A549 (cell line): ENCODE measurements around the gene XRN1. TPM values are rescaled to one million over a fixed set of nuclear protein-coding genes. Genes with fewer than 3 reads are reported as not detected.
A peak's percentile ranks its signal among the peaks of the same experiment; 100 is the strongest.

Experiments used
- ATAC-seq, 2 experiments: fragments of 200-7000 bp in 1 of 2; fragments of >200 bp in 1 of 2; cut with Nextera tagmentation in 1 of 2; cut with Tn5 transposase in 1 of 2; 3 replicates each; pipeline versions ENCODE4 v1.8.0 to v1.9.1; 2018 to 2020; ENCODE audit warnings: mild to moderate bottlenecking in 1 of 2, moderate library complexity in 1 of 2
- CTCF ChIA-PET: fragments of 300-600 bp; sonication (Branson Sonifier 250); formaldehyde crosslinking; extraction: SDS; loops from one replicate; lab custom pipeline; 2021; ENCODE audit warnings: antibody characterized with exemption, inconsistent platforms; lab: Yijun Ruan, JAX
- POLR2A ChIA-PET: fragments of 350-600 bp; formaldehyde crosslinking; extraction: SDS; loops from one replicate; lab custom pipeline; 2021; ENCODE audit warnings: antibody characterized with exemption, inconsistent platforms; lab: Yijun Ruan, JAX
- DNase-seq, 2 experiments: peaks; one replicate each; pipeline versions ENCODE4 v3.0.0 to v3.0.0-alpha.2; 2011 to 2016; ENCODE audit warnings: low read depth in 1 of 2, low spot score in 1 of 2
- FAIRE-seq: peaks from 2 replicates; lab custom pipeline; 2011; peaks lifted over from hg19 to GRCh38; lab: Jason Lieb, UNC
- H3K27ac ChIP-seq, 2 experiments: fragments of >200 bp; sonication (Bioruptor Twin); formaldehyde crosslinking; 3 replicates each; pipeline ENCODE4 v1.5.1; 2016 to 2017
- H3K4me1 ChIP-seq: fragments of >200 bp; sonication (Bioruptor Twin); formaldehyde crosslinking; 3 replicates; pipeline ENCODE4 v1.6.1; 2016
- H3K4me2 ChIP-seq: fragments of >200 bp; sonication (Bioruptor Twin); formaldehyde crosslinking; 3 replicates; pipeline ENCODE4 v1.6.1; 2016
- H3K4me3 ChIP-seq: fragments of >200 bp; sonication (Bioruptor Twin); formaldehyde crosslinking; 3 replicates; pipeline ENCODE4 v1.5.1; 2016
- H3K9me3 ChIP-seq: fragments of >200 bp; sonication (Bioruptor Twin); formaldehyde crosslinking; 3 replicates; pipeline ENCODE4 v1.6.1; 2016
- CEBPB ChIP-seq, 2 experiments: fragments of >200 bp in 1 of 2; sonication (Bioruptor Twin) in 1 of 2; formaldehyde crosslinking in 1 of 2; IDR thresholded peaks; 2 replicates each; pipeline ENCODE4 v1.6.1; 2012 to 2016
- E2F6 ChIP-seq: IDR thresholded peaks from 2 replicates; pipeline ENCODE4 v1.6.1; 2012; ENCODE audit warnings: low read depth, borderline replicate concordance
- EHF ChIP-seq: fragments of 250-450 bp; sonication (Bioruptor Pico); IDR thresholded peaks from 2 replicates; pipeline ENCODE4 v1.5.0; 2020; ENCODE audit warnings: mild to moderate bottlenecking
- EHMT2 ChIP-seq: fragments of 200-600 bp; sonication (generic); IDR thresholded peaks from 2 replicates; pipeline ENCODE4 v1.6.1; 2016; ENCODE audit warnings: antibody characterized with exemption, low read depth, mild to moderate bottlenecking, moderate library complexity
- ESRRA ChIP-seq: fragments of 150-350 bp; IDR thresholded peaks from 2 replicates; pipeline ENCODE4 v1.6.1; 2014; ENCODE audit warnings: mild to moderate bottlenecking, low read length, borderline replicate concordance
- HDAC2 ChIP-seq: fragments of 200-600 bp; sonication (generic); IDR thresholded peaks from 2 replicates; pipeline ENCODE4 v1.6.1; 2016
- HOXA7 ChIP-seq: fragments of 250-450 bp; sonication (Bioruptor Pico); IDR thresholded peaks from 2 replicates; pipeline ENCODE4 v1.5.0; 2020; ENCODE audit warnings: mild to moderate bottlenecking, moderate library complexity
- HOXB5 ChIP-seq: fragments of 250-450 bp; sonication (Bioruptor Pico); IDR thresholded peaks from 2 replicates; pipeline ENCODE4 v1.5.0; 2020; ENCODE audit warnings: mild to moderate bottlenecking, moderate library complexity
- JUN ChIP-seq, 2 experiments: fragments of >200 bp; sonication (Bioruptor Twin); formaldehyde crosslinking; IDR thresholded peaks; 2 replicates in 1 of 2; 3 replicates in 1 of 2; pipeline ENCODE4 v1.6.1; 2016 to 2017
- KDM5A ChIP-seq: fragments of 200-600 bp; sonication (generic); IDR thresholded peaks from 2 replicates; pipeline ENCODE4 v1.6.1; 2016; ENCODE audit warnings: antibody characterized with exemption, mild to moderate bottlenecking
- MAX ChIP-seq: IDR thresholded peaks from 2 replicates; pipeline ENCODE4 v1.6.1; 2012
- MAZ ChIP-seq: fragments of 150-350 bp; IDR thresholded peaks from 2 replicates; pipeline ENCODE4 v1.6.1; 2014; ENCODE audit warnings: antibody characterized with exemption, low read depth, low read length, borderline replicate concordance
- PHF8 ChIP-seq: fragments of 200-600 bp; sonication (generic); IDR thresholded peaks from 2 replicates; pipeline ENCODE4 v1.6.1; 2016; ENCODE audit warnings: low read depth, mild to moderate bottlenecking, antibody characterized with exemption, moderate library complexity, borderline replicate concordance
- POLR2A ChIP-seq: IDR thresholded peaks from 2 replicates; pipeline ENCODE4 v1.6.1; 2012; ENCODE audit warnings: mild to moderate bottlenecking, low read length
- POLR2AphosphoS2 ChIP-seq: conservative IDR thresholded peaks from 2 replicates; pipeline ENCODE4 v1.6.1; 2012; ENCODE audit warnings: low read length, improper control_type of control experiment, inconsistent platforms
- TP53 ChIP-seq: fragments of 250-450 bp; sonication (Bioruptor Pico); IDR thresholded peaks from 2 replicates; pipeline ENCODE4 v1.5.0; 2021; ENCODE audit warnings: mild to moderate bottlenecking, moderate library complexity
- WGBS: methylation state at CpG from one replicate; pipeline ENCODE4 v1.1.6; 2017; ENCODE audit errors: missing lambda C conversion rate; 5-methylcytosine and 5-hydroxymethylcytosine counted together
- polyA plus RNA-seq, 4 experiments: library from polyadenylated mRNA; depleted of rRNA in 3 of 4; stranded (reverse); fragments of >200 nt; fragmentation: RNase III in 1 of 4; extraction: RNeasy Plus Mini Kit Qiagen cat#74134 plus additional on column Dnase treatment in 1 of 4; gene quantifications; 2 replicates in 3 of 4; 3 replicates in 1 of 4; pipeline ENCODE4 v1.2.3, GENCODE V29; 2011 to 2017
- TF ChIP-seq, protein P1 (sequence below): fragments of >200 bp; sonication (Bioruptor Twin); formaldehyde crosslinking; IDR thresholded peaks from 3 replicates; pipeline ENCODE4 v1.5.1; 2016
- TF ChIP-seq, protein P2 (sequence below): fragments of >200 bp; sonication (Bioruptor Twin); formaldehyde crosslinking; IDR thresholded peaks from 3 replicates; pipeline ENCODE4 v1.6.1; 2016

The XRN1 gene
- polyA plus RNA-seq, 2 of the 4 experiments (the other 2 are of a cell fraction) = 4.2 to 22.6 TPM

DNA sequence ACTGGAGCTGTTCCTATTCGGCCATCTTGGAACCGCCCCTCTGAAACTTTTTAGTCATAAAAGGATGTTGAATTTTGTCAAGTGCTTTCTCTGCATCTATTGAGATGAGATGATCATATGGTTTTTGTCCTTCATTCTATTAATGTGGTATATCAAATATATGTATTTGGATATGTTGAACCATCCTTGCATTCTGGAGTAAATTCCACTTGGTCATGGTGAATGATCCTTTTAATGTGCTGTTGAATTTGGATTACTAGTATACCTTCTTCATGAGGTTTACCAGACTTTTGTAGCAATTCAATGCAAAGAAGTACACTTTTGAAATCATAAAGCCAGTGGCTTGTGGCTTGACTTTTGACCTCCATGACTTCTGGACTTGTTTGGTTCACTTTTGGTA, 33.4 kb upstream of the XRN1 start:
- FAIRE-seq (no peak), DNase-seq (no peak), ATAC-seq (no peak)
- ChIA-PET POLR2A (no interaction called here), CTCF (no interaction called here)
- H3K4me1 ChIP-seq = no peaks in the 10 kb centered on the region
- H3K27ac ChIP-seq = no peak overlapping the region
- H3K9me3 ChIP-seq = peaks cover 21% of the 10 kb centered on the region
- H3K4me3 ChIP-seq = no peak overlapping the region
- no peak overlapping the region for H3K4me2 ChIP-seq
- no peak for TF ChIP-seq E2F6
- no peak for TF ChIP-seq TP53 (CRISPR knock-in tag)
- no peak for TF ChIP-seq POLR2A
- TF ChIP-seq POLR2AphosphoS2 = no peak
- TF ChIP-seq, protein P1, sequence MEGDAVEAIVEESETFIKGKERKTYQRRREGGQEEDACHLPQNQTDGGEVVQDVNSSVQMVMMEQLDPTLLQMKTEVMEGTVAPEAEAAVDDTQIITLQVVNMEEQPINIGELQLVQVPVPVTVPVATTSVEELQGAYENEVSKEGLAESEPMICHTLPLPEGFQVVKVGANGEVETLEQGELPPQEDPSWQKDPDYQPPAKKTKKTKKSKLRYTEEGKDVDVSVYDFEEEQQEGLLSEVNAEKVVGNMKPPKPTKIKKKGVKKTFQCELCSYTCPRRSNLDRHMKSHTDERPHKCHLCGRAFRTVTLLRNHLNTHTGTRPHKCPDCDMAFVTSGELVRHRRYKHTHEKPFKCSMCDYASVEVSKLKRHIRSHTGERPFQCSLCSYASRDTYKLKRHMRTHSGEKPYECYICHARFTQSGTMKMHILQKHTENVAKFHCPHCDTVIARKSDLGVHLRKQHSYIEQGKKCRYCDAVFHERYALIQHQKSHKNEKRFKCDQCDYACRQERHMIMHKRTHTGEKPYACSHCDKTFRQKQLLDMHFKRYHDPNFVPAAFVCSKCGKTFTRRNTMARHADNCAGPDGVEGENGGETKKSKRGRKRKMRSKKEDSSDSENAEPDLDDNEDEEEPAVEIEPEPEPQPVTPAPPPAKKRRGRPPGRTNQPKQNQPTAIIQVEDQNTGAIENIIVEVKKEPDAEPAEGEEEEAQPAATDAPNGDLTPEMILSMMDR = no peak
- no peak for TF ChIP-seq HDAC2
- no peak for TF ChIP-seq EHF (CRISPR knock-in tag)
- TF ChIP-seq JUN (IDR thresholded peaks at IDR 0.05) = no peak
- TF ChIP-seq, protein P2, sequence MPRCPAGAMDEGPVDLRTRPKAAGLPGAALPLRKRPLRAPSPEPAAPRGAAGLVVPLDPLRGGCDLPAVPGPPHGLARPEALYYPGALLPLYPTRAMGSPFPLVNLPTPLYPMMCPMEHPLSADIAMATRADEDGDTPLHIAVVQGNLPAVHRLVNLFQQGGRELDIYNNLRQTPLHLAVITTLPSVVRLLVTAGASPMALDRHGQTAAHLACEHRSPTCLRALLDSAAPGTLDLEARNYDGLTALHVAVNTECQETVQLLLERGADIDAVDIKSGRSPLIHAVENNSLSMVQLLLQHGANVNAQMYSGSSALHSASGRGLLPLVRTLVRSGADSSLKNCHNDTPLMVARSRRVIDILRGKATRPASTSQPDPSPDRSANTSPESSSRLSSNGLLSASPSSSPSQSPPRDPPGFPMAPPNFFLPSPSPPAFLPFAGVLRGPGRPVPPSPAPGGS = no peak
- TF ChIP-seq EHMT2 = no peak
- no peak for TF ChIP-seq HOXA7 (CRISPR knock-in tag)
- TF ChIP-seq MAX = no peak
- TF ChIP-seq PHF8 = no peak
- TF ChIP-seq HOXB5 (CRISPR knock-in tag) = no peak
- TF ChIP-seq MAZ = no peak
- TF ChIP-seq KDM5A = no peak
- 100% methylated on average over 2 of the region's 2 CpGs for WGBS

DNA sequence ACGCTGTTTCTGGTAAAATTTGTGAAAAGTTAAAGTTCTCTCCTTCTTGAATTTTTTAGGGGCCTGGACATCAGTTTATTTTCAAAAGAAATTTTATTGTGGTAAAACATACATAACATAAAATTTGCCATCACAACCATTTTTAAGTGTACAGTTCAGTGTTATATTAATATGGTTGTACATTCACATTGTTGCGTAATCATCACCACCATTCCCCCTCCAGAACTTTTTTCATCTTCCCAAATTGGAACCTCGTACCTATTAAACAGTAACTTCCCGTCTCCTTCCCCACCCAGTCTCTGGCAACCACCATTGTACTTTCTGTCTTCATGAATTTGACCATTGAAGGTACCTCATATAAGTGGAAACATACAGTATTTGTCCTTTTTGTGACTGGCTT, 23.0 kb upstream of the XRN1 start:
- CTCF ChIA-PET = no interaction called here
- TF ChIP-seq E2F6 (no peak), CEBPB (IDR thresholded peaks at IDR 0.05) (peak; percentile 82 to 85)
- TF ChIP-seq, all 56 proteins: peak for 1
- no peak for ATAC-seq
- DNase-seq = no peak
- no peak for FAIRE-seq
- H3K4me3 ChIP-seq = no peak overlapping the region
- H3K4me2 ChIP-seq = no peak overlapping the region
- WGBS = 94% methylated on average over 4 of the region's 4 CpGs
- H3K4me1 ChIP-seq = no peaks in the 10 kb centered on the region
- POLR2A ChIA-PET = no interaction called here
- no peak overlapping the region for H3K27ac ChIP-seq
- H3K9me3 ChIP-seq = peaks cover 10% of the 10 kb centered on the region

DNA sequence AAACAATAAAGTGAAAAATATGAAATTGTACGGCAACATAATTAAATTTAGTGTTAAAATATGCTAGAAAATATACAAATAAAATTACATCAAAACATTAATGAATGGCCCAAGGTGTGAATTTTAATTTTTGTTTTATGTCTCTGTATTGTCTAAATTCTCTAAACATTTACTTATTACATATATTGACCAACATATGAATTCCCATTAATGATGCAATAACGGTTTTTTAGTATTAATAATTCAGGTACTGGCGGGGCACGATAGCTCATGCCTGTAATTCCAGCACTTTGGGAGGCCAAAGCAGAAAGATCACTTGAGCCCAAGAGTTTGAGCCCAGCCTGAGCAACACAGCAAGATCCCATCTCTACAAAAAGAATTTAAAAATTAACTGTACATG, 20.6 kb upstream of the XRN1 start:
- no peak for FAIRE-seq
- no peak for ATAC-seq
- H3K4me2 ChIP-seq = no peak overlapping the region
- no peak overlapping the region for H3K27ac ChIP-seq
- POLR2A ChIA-PET = no interaction called here
- CTCF ChIA-PET = no interaction called here
- no peaks in the 10 kb centered on the region for H3K4me1 ChIP-seq
- WGBS = 94% methylated on average over 4 of the region's 4 CpGs
- no peak for DNase-seq
- no peak overlapping the region for H3K4me3 ChIP-seq
- peaks cover 3% of the 10 kb centered on the region; the same call in 2 of the 3 replicates for H3K9me3 ChIP-seq
- no peak for TF ChIP-seq JUN (IDR thresholded peaks at IDR 0.05)
- TF ChIP-seq ESRRA = no peak
